Posterior vena cava (tissue), 2 donors: Measurements from ENCODE around the gene NAP1L3. TPM values are rescaled to one million over a fixed set of nuclear protein-coding genes. Genes with fewer than 3 reads are reported as not detected.

Experiments
- DNase-seq: peaks from one replicate; pipeline ENCODE4 v3.0.0-alpha.2; 2020; ENCODE audit warnings: low spot score
- intact Hi-C, 2 donors: fragments of 100-400 bp; cut with DNase I; formaldehyde crosslinking; loops; one replicate each; pipeline versions ENCODE4 v1.14.1 to v1.14.2; 2022 to 2023
- long read RNA-seq, 2 donors: library from polyadenylated mRNA; unstranded; transcript quantifications; one replicate each; pipeline ENCODE4 v2.0.0, GENCODE V29; 2020 to 2021
- total RNA-seq, 2 donors: library from RNA; stranded (reverse); fragmentation: NEBNext Ultra II Directional; extraction: Animal tissue kit (Norgen Biotek cat#: 25700); gene quantifications; one replicate each; pipeline ENCODE4 v1.2.1, GENCODE V29; 2021
- donor health status: DM: yes; HTN: yes; CAD: no.
- donor health status: DM: yes; HTN: yes; CAD: no.

Gene NAP1L3
- total RNA-seq = 10 to 100 TPM in 1 of 2 donors, 1 to 10 TPM in 1; 5.7 to 10.7 TPM
- long read RNA-seq, donor 1, transcript NAP1L3-201 (1 exons, 2,639 nt) = major isoform, 10 of 10 reads
- long read RNA-seq, donor 1, partial matches to known transcripts = 0 of 10 reads
- long read RNA-seq, donor 1, other reads (novel, unspliced or antisense) = 0 of 10 reads
- long read RNA-seq, donor 2, partial matches to known transcripts = 0 of 4 reads
- long read RNA-seq, donor 2, other reads (novel, unspliced or antisense) = 0 of 4 reads

DNA sequence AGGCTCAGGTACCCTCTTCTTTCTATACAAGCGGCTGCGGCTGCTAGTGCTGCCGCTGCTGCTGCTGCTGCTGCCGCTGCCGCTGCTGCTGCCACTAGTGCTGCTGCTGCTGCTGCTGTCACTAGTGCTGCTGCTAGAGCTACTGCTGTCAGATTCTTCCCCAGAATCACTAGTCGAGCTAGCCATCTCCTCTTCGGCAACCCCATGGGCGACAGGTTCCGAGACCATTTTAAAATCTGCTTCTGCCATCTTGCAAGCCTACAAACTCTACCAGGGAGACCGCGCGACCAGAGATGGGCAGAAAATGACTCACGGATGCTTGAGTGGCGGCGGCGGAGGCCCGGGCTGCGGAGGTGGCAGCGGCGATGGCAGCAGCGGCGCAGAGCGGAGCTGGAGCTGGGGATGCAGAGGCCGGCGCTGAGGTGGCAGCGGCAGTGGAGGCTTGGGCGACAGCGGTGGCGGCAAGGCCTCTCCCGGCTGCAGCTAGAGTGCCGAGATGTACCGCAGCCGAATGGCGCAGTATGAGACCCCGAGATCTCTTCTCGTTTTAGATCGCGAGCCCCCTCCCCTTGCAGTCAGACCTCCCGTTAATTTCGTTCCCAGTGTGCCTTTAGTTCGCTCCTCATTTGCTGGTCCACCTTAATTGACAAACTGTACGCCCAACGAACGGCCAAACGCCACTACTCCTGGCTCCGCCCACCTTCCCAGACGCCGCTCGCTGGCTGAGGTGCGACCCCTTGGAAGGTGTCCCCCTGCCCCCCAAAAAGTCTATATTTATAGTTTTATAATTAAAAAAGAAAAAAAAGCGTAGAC is at the start of gene NAP1L3:
Gene NAP1L3 (minus strand): TSS at position 523 of the 813 bp plus-strand sequence. CDS start 274 bp downstream, at position 249.
- intact Hi-C loops = no loop called here
- DNase-seq = peak; percentile 82

GRCh38 chrX:93711076-93711475 is 37.7 kb upstream of the NAP1L3 start:
- intact Hi-C loops = no loop called here
- DNase-seq = no peak

- intact Hi-C loops = no loop called here
- DNase-seq = no peak
Measured at GRCh38 chrX:93703701-93704100, 30.3 kb upstream of the NAP1L3 start.

DNA sequence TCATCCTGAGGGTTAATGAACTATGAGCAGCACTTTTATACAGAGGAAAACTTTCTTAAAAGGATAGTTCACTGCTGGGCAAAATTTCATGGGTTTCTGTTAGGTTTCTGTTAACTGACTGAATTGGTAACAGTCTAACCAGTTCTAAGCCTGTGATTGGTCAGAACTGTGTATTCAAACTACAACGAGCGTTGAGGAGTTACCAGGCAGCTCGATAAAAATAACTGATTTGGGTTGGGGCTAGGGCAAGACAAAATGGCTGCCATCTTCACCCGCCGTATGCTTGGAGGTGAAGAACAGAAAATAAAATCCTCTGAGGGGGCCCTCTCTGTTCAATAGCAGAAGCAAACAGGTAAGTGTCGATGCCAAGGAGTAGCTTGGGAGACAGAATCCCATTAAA is 22.6 kb upstream of the NAP1L3 start:
- no peak for DNase-seq
- intact Hi-C loops = no loop called here

DNA sequence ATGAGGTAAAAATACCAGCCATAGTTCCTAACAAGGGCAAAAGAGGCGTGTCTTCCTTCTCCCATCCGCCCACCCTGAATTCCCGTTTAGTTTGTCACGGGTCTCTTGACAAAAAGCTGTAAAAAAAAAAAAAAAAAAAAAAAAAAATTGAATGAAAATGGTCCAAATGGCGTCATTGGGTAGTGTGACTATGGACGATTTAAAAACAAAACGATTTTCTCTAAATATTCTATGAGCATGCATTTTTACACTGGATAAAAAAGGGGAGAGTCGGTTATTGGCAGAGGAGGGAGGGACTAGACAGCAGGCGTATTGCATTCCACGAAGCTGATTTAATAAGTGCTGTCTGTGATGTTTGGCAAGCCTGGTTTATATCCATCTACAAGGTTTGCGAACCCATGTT is 492 bp upstream of the NAP1L3 start, which contains the start of gene FAM133A:
Gene FAM133A (plus strand): TSS at position 338 of the 403 bp plus-strand sequence. CDS start 35,214 bp downstream, outside the sequence.
- intact Hi-C loops = no loop called here
- DNase-seq = no peak

DNA sequence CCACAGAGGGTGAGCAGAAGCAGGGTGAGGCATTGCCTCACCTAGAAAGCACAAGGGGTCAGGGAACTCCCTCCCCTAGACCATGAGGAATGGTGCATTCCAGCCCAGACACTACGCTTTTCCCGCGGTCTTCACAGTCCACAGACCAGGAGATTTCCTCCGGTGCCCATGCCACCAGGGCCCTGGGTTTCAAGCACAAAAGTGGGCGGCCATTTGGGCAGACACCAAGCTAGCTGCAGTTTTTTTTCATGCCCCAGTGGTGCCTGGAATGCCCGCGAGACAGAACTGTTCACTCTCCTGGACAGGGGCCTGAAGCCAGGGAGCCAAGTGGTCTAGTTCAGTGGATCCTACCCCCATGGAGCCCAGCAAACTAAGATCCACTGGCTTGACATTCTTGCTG is 12.8 kb downstream of the NAP1L3 start:
- intact Hi-C loops = no loop called here
- DNase-seq = peak; percentile 67

GRCh38 chrX:93649381-93649780 is 24.0 kb downstream of the NAP1L3 start:
- no peak for DNase-seq
- intact Hi-C loops = no loop called here

DNA sequence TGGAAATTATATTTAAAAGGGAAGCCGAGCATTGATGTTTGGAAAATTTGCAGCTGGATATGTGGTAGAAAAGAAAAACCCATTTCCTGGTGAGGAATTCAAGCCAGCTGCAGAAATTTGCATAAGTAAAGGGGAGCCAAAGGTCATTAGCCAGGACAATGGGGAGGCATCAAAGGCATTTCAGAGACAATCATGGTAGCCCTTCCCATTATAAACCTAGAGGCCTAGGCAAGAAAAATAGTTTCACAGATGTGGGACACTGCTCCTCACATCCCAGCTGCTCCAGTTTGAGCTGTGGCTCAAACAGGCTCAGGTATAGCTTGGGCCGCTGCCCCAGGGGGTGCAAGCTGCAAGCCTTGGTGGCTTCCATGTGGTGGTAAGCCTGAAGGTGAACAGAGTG is 35.8 kb downstream of the NAP1L3 start:
- intact Hi-C loops = no loop called here
- DNase-seq = no peak

Other genes starting within 250 kb of the NAP1L3 start
- under 1 TPM; 0.10 to 0.42 TPM for gene FAM133A, start 628 bp upstream of the NAP1L3 start, total RNA-seq